Frontal cortex (tissue), 4 donors: ENCODE measurements around the gene WT1. TPM values are rescaled to one million over a fixed set of nuclear protein-coding genes. Genes with fewer than 3 reads are reported as not detected.

Source experiments
- DNase-seq, 2 donors: peaks; one replicate each; pipeline ENCODE4 v3.0.0; 2012; ENCODE audit warnings: low spot score in 2 of 2
- FAIRE-seq: peaks from 2 replicates; lab custom pipeline; 2012; peaks lifted over from hg19 to GRCh38; lab: Jason Lieb, UNC
- small RNA-seq: library from RNA; depleted of rRNA; stranded (forward); fragments of <200 nt; gene quantifications from one replicate; pipeline ENCODE3, GENCODE V24; 2014
- total RNA-seq: library from RNA; depleted of rRNA; stranded (reverse); fragments of >200 nt; gene quantifications from one replicate; pipeline ENCODE4 v1.2.3, GENCODE V29; 2014
- donor health status: control.
- donor health status: control.
- donor health status: control.

The WT1 gene
- total RNA-seq, 1 donor from 2014 or later: not detected

GRCh38 chr11:32343325-32344008, 91.9 kb downstream of the WT1 start:
- no peak for FAIRE-seq
- DNase-seq: no peak

DNA sequence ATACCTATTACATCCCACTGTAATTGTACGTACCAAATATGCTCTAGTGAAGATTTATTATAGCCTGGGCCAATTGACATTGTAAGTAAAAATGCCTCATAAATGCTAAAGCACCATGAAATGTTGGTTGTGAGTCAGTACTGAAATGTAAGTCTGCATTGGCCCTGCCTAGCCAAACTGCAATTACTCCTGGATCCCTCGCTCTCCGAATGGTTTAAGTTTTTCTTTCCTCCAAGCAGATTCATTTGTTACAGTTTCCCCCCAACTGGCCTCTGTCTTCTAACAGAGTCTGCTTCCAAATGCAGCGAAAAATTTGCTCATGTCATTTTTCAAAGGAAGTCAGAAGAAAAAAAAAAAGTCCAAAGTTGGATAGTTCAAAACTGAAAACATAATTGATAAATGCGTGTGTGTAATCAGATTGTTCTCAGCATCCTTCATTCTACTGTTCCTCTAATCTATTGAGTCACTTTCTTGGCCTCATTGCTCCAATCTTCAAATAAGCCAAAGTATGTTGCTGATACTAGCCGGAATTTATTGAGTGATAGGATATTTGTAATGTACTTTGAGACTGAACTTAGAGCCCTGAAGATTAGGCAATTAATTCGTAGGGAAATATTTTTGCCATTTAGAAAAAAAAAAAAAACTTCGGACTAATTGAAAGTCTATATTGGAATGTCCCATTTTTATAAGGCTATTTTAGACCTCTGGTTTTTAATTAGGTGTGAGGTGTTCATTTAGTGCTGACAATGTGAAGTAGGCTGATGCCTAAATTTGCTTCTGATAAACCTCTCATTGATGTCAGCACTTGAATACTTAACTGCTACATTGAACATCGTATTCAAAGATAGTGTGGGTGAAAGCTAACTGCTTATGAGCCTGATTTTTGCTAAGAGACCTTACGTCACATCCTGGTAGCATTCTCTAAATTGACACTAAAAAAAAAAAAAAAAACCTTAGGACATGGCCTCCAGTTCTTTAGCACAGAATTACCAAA, 93.4 kb downstream of the WT1 start:
- FAIRE-seq: no peak
- no peak for DNase-seq

DNA sequence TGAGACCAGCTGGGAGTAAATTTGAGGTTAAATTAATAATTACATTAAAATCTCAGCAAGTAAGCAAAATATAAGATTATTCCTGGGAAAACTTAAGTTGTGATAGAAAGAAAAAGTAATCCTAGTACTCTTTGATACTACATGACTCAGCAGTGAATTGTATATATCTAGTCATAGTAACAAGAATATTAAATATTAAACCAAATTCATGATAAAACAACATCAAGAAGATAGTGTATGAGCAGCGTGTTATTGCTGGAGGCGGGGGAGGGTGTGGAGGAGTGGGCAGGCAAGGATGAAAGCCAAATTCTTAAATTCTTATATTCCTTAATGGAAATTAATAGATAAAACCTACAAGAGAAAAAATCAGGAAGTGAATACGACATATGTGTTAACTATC, 95.2 kb downstream of the WT1 start:
- no peak for FAIRE-seq
- DNase-seq: no peak

Small RNAs within 50 kb of the gene (small RNA-seq; reads per million reads assigned to genes)
- not detected for gene RF02204
- not detected for gene RF02205

Other genes starting within 250 kb of the WT1 start
- gene EIF3M, start 148.3 kb upstream of the WT1 start, total RNA-seq: 148 TPM